Stomach (tissue), 9 donors: ENCODE measurements around the gene PRDM5. TPM values are rescaled to one million over a fixed set of nuclear protein-coding genes. Genes with fewer than 3 reads are reported as not detected.

Experiments used
- DNase-seq, 2 donors: peaks; one replicate each; pipeline versions ENCODE4 v3.0.0 to v3.0.0-alpha.2; 2013 to 2019
- H3K27ac ChIP-seq, 5 donors: fragments of 200-600 bp in 4 of 5; sonication (generic) in 4 of 5; one replicate each; pipeline ENCODE4 v1.5.1; 2013 to 2019; ENCODE audit warnings: mild to moderate bottlenecking in 1 of 5, moderate library complexity in 1 of 5
- H3K27me3 ChIP-seq, 3 donors: fragments of 200-600 bp; sonication (generic); one replicate each; pipeline ENCODE4 v1.5.1; 2017 to 2019; ENCODE audit warnings: mixed run types in 1 of 3
- H3K36me3 ChIP-seq, 4 donors: fragments of 200-600 bp; sonication (generic); 1 replicate in 3 of 4; 2 replicates in 1 of 4; pipeline ENCODE4 v1.5.1; 2016 to 2019
- H3K4me1 ChIP-seq, 4 donors: fragments of 200-600 bp; sonication (generic); one replicate each; pipeline ENCODE4 v1.5.1; 2016 to 2019
- H3K4me3 ChIP-seq, 4 donors: fragments of 200-600 bp; sonication (generic) in 3 of 4; one replicate each; pipeline ENCODE4 v1.5.1; 2016 to 2019; ENCODE audit warnings: mild to moderate bottlenecking in 1 of 4
- H3K9me3 ChIP-seq, 4 donors: fragments of 200-600 bp; sonication (generic); one replicate each; pipeline ENCODE4 v1.5.1; 2016 to 2019
- EP300 ChIP-seq: sonication (generic); formaldehyde crosslinking; IDR thresholded peaks from one replicate; pipeline ENCODE4 v1.6.1; 2017; ENCODE audit warnings: antibody characterized with exemption
- POLR2A ChIP-seq, 4 donors: fragments of 450-650 bp; IDR thresholded peaks; one replicate each; pipeline ENCODE4 v1.6.1; 2016; ENCODE audit warnings: antibody characterized with exemption in 4 of 4, control low read depth in 2 of 4, mild to moderate bottlenecking in 1 of 4, moderate library complexity in 1 of 4
- POLR2AphosphoS5 ChIP-seq, 3 donors: sonication (generic); formaldehyde crosslinking; IDR thresholded peaks; one replicate each; pipeline ENCODE4 v1.6.1; 2016; ENCODE audit warnings: antibody characterized with exemption in 3 of 3
- WGBS, 5 donors: extraction: QIAGEN DNeasy Blood & Tissue Kit in 3 of 5; methylation state at CpG; one replicate each; pipeline versions ENCODE4 v1.1.5 to v1.1.7; 2013 to 2018; 5-methylcytosine and 5-hydroxymethylcytosine counted together
- intact Hi-C: fragments of 100-400 bp; cut with DNase I; formaldehyde crosslinking; loops from one replicate; pipeline ENCODE4 v1.15.1; 2023; ENCODE audit warnings: low total_unique reads
- polyA plus RNA-seq, 3 donors: library from polyadenylated mRNA; stranded (reverse); fragments of 200-250 nt; gene quantifications; one replicate each; pipeline ENCODE4 v1.2.3, GENCODE V29; 2013
- total RNA-seq, 5 donors: library from RNA; depleted of rRNA; stranded (reverse); fragments of >200 nt; gene quantifications; one replicate each; pipeline versions ENCODE4 v1.1.0 to v1.2.3, GENCODE V29; 2014 to 2016
- TF ChIP-seq, protein P1 (sequence below), 7 experiments: fragments of 450-650 bp in 4 of 7; fragments of 200-600 bp in 3 of 7; sonication (generic) in 3 of 7; IDR thresholded peaks; one replicate each; pipeline ENCODE4 v1.5.1; 2016 to 2019; ENCODE audit warnings: antibody characterized with exemption in 7 of 7, control low read depth in 2 of 7, mild to moderate bottlenecking in 1 of 7
- donor health status: healthy with polysubstance abuse.
- donor health status: Bipolar disorder and iron deficiency.
- donor health status: healthy.

The PRDM5 gene
- total and polyA plus RNA-seq, 8 donors, result 1.5 to 64.7 (median 10.7) TPM

DNA sequence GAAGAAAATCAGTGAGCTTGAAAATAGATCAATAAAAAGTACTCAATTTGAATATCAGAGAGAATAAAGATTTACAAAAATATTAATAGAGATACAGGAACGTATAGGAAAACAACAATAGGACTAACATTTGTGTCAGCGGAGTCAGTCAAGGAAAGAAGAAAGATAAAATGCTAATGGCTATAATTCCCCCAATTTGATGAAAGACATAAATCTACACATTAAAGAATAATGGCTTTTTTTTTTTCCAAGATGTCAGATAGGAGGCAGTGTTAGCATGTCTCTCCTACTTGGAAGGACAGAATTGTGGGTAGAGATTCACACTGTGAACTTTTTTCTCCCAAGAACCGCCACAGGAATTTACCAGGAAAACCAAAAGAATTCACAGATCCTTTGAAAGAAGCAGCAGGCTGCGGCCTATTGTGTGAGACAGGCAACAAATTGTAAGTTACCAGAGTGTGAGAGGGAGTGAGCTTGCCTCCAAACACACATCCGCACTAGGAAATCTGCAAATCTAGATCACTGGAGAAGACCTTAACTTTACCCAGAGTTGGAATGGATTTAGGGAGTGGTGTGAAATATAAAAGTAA lies 249.9 kb downstream of the PRDM5 start:
- intact Hi-C loops, result no loop called here
- H3K27ac ChIP-seq, result no peak overlapping the region

DNA sequence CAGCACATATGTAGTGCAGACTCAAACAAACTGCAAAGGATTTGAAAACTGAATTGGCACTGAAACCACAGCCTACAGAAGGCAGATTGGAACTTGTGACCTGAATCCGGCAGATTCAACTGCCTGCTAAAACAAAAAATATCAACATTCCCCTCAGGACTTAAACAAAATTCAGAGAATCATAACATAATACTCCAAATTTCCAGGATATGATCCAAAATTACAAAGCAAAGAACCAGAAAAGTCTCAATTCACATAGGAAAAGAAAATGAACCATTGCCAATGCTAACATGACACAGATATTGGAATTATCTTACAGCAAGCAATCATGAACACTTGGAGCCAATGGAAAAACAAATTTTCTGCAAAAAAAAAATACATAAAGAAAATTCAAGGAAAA lies 250.4 kb downstream of the PRDM5 start:
- Histone ChIP-seq H3K27me3 (no peaks in the 10 kb centered on the region), H3K4me1 (no peaks in the 10 kb centered on the region), H3K9me3 (peaks cover 0 to 40% (median 17%) of the 10 kb centered on the region in 4 donors), H3K36me3 (peaks cover 0 to 15% (median 0%) of the 10 kb centered on the region in 4 donors), H3K27ac (no peak overlapping the region), H3K4me3 (no peak overlapping the region)
- intact Hi-C loops, result no loop called here
- no peak for DNase-seq
- TF ChIP-seq POLR2A (IDR thresholded peaks at IDR 0.05) (no peak), POLR2AphosphoS5 (IDR thresholded peaks at IDR 0.05) (no peak), EP300 (no peak)
- TF ChIP-seq, protein P1, sequence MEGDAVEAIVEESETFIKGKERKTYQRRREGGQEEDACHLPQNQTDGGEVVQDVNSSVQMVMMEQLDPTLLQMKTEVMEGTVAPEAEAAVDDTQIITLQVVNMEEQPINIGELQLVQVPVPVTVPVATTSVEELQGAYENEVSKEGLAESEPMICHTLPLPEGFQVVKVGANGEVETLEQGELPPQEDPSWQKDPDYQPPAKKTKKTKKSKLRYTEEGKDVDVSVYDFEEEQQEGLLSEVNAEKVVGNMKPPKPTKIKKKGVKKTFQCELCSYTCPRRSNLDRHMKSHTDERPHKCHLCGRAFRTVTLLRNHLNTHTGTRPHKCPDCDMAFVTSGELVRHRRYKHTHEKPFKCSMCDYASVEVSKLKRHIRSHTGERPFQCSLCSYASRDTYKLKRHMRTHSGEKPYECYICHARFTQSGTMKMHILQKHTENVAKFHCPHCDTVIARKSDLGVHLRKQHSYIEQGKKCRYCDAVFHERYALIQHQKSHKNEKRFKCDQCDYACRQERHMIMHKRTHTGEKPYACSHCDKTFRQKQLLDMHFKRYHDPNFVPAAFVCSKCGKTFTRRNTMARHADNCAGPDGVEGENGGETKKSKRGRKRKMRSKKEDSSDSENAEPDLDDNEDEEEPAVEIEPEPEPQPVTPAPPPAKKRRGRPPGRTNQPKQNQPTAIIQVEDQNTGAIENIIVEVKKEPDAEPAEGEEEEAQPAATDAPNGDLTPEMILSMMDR (IDR thresholded peaks at IDR 0.05), result no peak
- WGBS, 5 donors, result 0 to 51% (median 0%) methylated on average over 1 of the region's 1 CpG

More for the DNA sequence above, 249.9 kb downstream of the PRDM5 start:
- no peaks in the 10 kb centered on the region for H3K27me3 ChIP-seq
- H3K36me3 ChIP-seq, result peaks cover 0 to 15% (median 0%) of the 10 kb centered on the region in 4 donors
- TF ChIP-seq EP300 (no peak), POLR2AphosphoS5 (IDR thresholded peaks at IDR 0.05) (no peak)
- H3K4me3 ChIP-seq, result no peak overlapping the region
- 87 to 91% (median 90%) methylated on average over 5 of the region's 5 CpGs for WGBS, 5 donors
- no peaks in the 10 kb centered on the region for H3K4me1 ChIP-seq
- no peak for DNase-seq
- H3K9me3 ChIP-seq, result peaks cover 0 to 40% (median 17%) of the 10 kb centered on the region in 4 donors

DNA sequence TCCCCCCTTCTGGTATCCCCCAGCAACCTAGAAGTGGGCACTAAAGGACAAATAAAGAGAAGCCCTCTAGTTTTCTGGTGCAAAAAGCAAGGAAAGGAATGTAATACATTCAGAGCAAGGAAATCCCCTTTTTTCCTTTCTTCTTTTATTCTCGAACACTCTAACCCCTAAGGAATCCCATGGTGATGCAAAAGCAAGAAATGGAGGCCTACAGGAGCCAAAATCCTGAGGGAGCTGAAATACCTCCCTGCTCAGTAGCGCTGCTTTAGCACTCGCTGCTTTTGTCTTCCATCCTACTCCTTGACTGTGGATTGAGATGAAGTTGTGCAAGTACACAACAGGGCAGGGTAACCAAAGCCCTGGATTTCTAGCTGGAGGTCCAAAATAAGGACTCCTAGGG lies 251.0 kb downstream of the PRDM5 start:
- Histone ChIP-seq H3K27ac (no peak overlapping the region), H3K4me3 (no peak overlapping the region), H3K9me3 (peaks cover 0 to 39% (median 17%) of the 10 kb centered on the region in 4 donors), H3K27me3 (no peaks in the 10 kb centered on the region), H3K4me1 (no peaks in the 10 kb centered on the region), H3K36me3 (peaks cover 0 to 15% (median 0%) of the 10 kb centered on the region in 4 donors)
- 85 to 95% (median 94%) methylated on average over 3 of the region's 3 CpGs for WGBS, 5 donors
- DNase-seq, result no peak
- TF ChIP-seq, protein P1 (IDR thresholded peaks at IDR 0.05), result no peak
- TF ChIP-seq POLR2A (IDR thresholded peaks at IDR 0.05) (no peak), EP300 (no peak), POLR2AphosphoS5 (IDR thresholded peaks at IDR 0.05) (no peak)
- intact Hi-C loops, result no loop called here

DNA sequence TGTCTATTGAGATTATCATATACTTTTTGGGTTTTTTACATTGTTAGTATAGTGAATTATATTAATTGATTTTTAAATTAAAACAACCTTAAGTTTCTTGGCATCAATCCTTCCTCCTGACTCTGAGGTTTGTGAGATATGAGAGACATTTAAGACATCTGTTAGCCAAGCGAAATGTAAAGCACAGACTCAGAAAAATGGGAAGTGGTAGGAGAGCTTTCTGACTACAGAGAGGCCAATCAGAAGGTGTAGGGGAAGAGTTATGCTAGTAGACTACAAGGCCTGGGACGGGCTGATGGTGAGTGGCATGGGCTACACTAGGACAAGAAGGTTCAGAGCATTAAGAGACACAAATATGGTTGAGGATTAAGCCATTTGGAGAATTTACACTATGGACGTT lies 255.4 kb downstream of the PRDM5 start:
- H3K4me3 ChIP-seq, result no peak overlapping the region
- no peaks in the 10 kb centered on the region for H3K4me1 ChIP-seq
- no peak overlapping the region for H3K27ac ChIP-seq
- no peaks in the 10 kb centered on the region for H3K36me3 ChIP-seq
- intact Hi-C loops, result no loop called here
- TF ChIP-seq, protein P1 (IDR thresholded peaks at IDR 0.05), result no peak
- no peak for TF ChIP-seq POLR2A (IDR thresholded peaks at IDR 0.05)
- no peak for TF ChIP-seq EP300
- TF ChIP-seq POLR2AphosphoS5 (IDR thresholded peaks at IDR 0.05), result no peak
- H3K27me3 ChIP-seq, result no peaks in the 10 kb centered on the region
- DNase-seq, result no peak
- 78 to 87% (median 83%) methylated on average over 3 of the region's 3 CpGs for WGBS, 5 donors
- peaks cover 0 to 11% (median 2%) of the 10 kb centered on the region in 4 donors for H3K9me3 ChIP-seq

DNA sequence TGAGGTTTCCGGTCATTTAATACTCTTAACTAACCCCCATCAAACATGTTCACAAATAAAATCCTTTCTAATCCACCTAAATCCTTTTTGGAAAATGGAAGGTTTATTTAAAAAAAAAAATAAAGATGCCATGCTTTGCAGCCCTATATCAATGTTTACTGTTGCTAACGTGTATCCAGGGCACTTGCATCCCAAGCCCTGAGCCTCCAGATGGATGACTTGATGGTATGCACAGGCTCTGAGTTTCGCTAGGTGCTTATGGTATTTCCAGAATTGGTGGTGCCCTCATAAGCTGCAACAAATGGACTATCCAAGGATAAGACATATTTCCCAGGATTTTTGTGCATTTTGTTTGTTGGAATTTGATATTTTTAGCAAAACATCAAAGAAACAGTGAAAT lies 257.7 kb downstream of the PRDM5 start:
- H3K36me3 ChIP-seq, result no peaks in the 10 kb centered on the region
- H3K9me3 ChIP-seq, result no peaks in the 10 kb centered on the region
- no peak for DNase-seq
- H3K27me3 ChIP-seq, result no peaks in the 10 kb centered on the region
- no peaks in the 10 kb centered on the region for H3K4me1 ChIP-seq
- TF ChIP-seq, protein P1 (IDR thresholded peaks at IDR 0.05), result no peak
- TF ChIP-seq POLR2A (IDR thresholded peaks at IDR 0.05) (no peak), POLR2AphosphoS5 (IDR thresholded peaks at IDR 0.05) (no peak), EP300 (no peak)
- no peak overlapping the region for H3K4me3 ChIP-seq
- intact Hi-C loops, result no loop called here
- WGBS, 5 donors, result 70 to 77% (median 72%) methylated on average over 3 of the region's 3 CpGs
- no peak overlapping the region for H3K27ac ChIP-seq
